ENCODE results near the gene DOCK2. TPM values are rescaled to one million over a fixed set of nuclear protein-coding genes. Genes with fewer than 3 reads are reported as not detected.
"Not testable (repeated sequence)": the region's sequence is repeated elsewhere in the genome, so short reads cannot be mapped to it uniquely, and the experiment has no call there.

DOCK2 gene
- total and polyA plus RNA-seq, 7 donors: 2.3 to 21.1 (median 12.5) TPM

DNA sequence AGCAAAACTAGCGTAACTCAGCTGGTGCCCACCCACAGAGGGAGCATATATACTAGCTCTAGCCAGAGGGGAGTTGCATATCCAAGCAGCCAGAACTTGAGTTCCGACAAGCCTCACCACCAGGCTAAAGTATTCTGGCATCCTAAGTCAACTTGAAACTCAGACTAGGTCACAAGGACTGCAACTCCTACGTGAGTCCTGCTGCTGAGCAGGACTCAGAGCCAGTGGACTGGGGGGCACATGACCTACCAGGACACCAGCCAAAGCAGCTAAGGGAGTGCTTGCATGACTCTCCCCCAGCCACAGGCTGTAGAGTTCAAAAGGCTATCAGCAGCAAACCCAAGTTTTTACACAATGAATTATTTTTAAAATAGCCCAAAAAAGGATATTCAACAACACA lies 27.4 kb upstream of the DOCK2 start:
- no peak overlapping the region for H3K4me3 ChIP-seq
- no peak overlapping the region for H3K27ac ChIP-seq
- 73 to 84% methylated on average over 3 of the region's 3 CpGs for WGBS, 2 donors
- no peak for DNase-seq
- peaks cover 0 to 5% (median 0%) of the 10 kb centered on the region in 4 donors for H3K36me3 ChIP-seq
- peaks cover 0 to 3% (median 0%) of the 10 kb centered on the region in 4 donors for H3K9me3 ChIP-seq
- intact Hi-C loops (cut with DNase I): no loop called here
- no peaks in the 10 kb centered on the region for H3K4me1 ChIP-seq
- H3K27me3 ChIP-seq: no peaks in the 10 kb centered on the region
- TF ChIP-seq EP300 (IDR thresholded peaks at IDR 0.05): no peak
- no peak for TF ChIP-seq POLR2AphosphoS5 (IDR thresholded peaks at IDR 0.05)
- TF ChIP-seq POLR2A (IDR thresholded peaks at IDR 0.05): no peak
- TF ChIP-seq, protein P1, sequence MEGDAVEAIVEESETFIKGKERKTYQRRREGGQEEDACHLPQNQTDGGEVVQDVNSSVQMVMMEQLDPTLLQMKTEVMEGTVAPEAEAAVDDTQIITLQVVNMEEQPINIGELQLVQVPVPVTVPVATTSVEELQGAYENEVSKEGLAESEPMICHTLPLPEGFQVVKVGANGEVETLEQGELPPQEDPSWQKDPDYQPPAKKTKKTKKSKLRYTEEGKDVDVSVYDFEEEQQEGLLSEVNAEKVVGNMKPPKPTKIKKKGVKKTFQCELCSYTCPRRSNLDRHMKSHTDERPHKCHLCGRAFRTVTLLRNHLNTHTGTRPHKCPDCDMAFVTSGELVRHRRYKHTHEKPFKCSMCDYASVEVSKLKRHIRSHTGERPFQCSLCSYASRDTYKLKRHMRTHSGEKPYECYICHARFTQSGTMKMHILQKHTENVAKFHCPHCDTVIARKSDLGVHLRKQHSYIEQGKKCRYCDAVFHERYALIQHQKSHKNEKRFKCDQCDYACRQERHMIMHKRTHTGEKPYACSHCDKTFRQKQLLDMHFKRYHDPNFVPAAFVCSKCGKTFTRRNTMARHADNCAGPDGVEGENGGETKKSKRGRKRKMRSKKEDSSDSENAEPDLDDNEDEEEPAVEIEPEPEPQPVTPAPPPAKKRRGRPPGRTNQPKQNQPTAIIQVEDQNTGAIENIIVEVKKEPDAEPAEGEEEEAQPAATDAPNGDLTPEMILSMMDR (IDR thresholded peaks at IDR 0.05): no peak

GRCh38 chr5:169610606-169611005 lies 26.5 kb upstream of the DOCK2 start:
- intact Hi-C loops (cut with DNase I): no loop called here
- no peaks in the 10 kb centered on the region for H3K27me3 ChIP-seq
- 75 to 83% methylated on average over 4 of the region's 4 CpGs for WGBS, 2 donors
- no peak overlapping the region for H3K4me3 ChIP-seq
- H3K9me3 ChIP-seq: peaks cover 0 to 3% (median 0%) of the 10 kb centered on the region in 4 donors
- H3K4me1 ChIP-seq: no peaks in the 10 kb centered on the region
- H3K27ac ChIP-seq: no peak overlapping the region
- DNase-seq: no peak
- TF ChIP-seq POLR2AphosphoS5 (IDR thresholded peaks at IDR 0.05) (no peak), POLR2A (IDR thresholded peaks at IDR 0.05) (no peak), EP300 (IDR thresholded peaks at IDR 0.05) (no peak)
- TF ChIP-seq, protein P1 (IDR thresholded peaks at IDR 0.05): no peak
- H3K36me3 ChIP-seq: no peaks in the 10 kb centered on the region

- no peaks in the 10 kb centered on the region for H3K9me3 ChIP-seq
- no peaks in the 10 kb centered on the region for H3K27me3 ChIP-seq
- no peak overlapping the region for H3K27ac ChIP-seq
- no peak overlapping the region for H3K4me3 ChIP-seq
- 75 to 89% methylated on average over 1 of the region's 1 CpG for WGBS, 2 donors
- intact Hi-C loops (cut with DNase I): no loop called here
- no peaks in the 10 kb centered on the region for H3K4me1 ChIP-seq
- no peaks in the 10 kb centered on the region for H3K36me3 ChIP-seq
- TF ChIP-seq POLR2AphosphoS5 (IDR thresholded peaks at IDR 0.05) (no peak), POLR2A (IDR thresholded peaks at IDR 0.05) (no peak), EP300 (IDR thresholded peaks at IDR 0.05) (no peak)
- TF ChIP-seq, protein P1 (IDR thresholded peaks at IDR 0.05): no peak
- DNase-seq: no peak
Observed at GRCh38 chr5:169615561-169615960, 21.5 kb upstream of the DOCK2 start.

GRCh38 chr5:169624307-169624706 lies 12.8 kb upstream of the DOCK2 start:
- H3K4me3 ChIP-seq; H3K27me3 ChIP-seq; H3K36me3 ChIP-seq; H3K27ac ChIP-seq; H3K9me3 ChIP-seq; DNase-seq; intact Hi-C loops (cut with DNase I); H3K4me1 ChIP-seq: not testable (repeated sequence)
- WGBS, 2 donors: 93 to 95% methylated on average over 2 of the region's 2 CpGs

GRCh38 chr5:169626779-169627178 lies 10.3 kb upstream of the DOCK2 start:
- Histone ChIP-seq H3K27ac (no peak overlapping the region), H3K36me3 (no peaks in the 10 kb centered on the region), H3K4me3 (no peak overlapping the region), H3K27me3 (no peaks in the 10 kb centered on the region), H3K9me3 (peaks cover 0 to 2% (median 0%) of the 10 kb centered on the region in 4 donors), H3K4me1 (no peaks in the 10 kb centered on the region)
- TF ChIP-seq EP300 (IDR thresholded peaks at IDR 0.05): no peak
- TF ChIP-seq, protein P1 (IDR thresholded peaks at IDR 0.05): no peak
- TF ChIP-seq POLR2A (IDR thresholded peaks at IDR 0.05): no peak
- TF ChIP-seq POLR2AphosphoS5 (IDR thresholded peaks at IDR 0.05): no peak
- DNase-seq: no peak
- intact Hi-C loops (cut with DNase I): no loop called here
- WGBS, 2 donors: 89 to 90% methylated on average over 1 of the region's 1 CpG
